ENCODE data around the gene CFAP70.

Gene CFAP70

DNA sequence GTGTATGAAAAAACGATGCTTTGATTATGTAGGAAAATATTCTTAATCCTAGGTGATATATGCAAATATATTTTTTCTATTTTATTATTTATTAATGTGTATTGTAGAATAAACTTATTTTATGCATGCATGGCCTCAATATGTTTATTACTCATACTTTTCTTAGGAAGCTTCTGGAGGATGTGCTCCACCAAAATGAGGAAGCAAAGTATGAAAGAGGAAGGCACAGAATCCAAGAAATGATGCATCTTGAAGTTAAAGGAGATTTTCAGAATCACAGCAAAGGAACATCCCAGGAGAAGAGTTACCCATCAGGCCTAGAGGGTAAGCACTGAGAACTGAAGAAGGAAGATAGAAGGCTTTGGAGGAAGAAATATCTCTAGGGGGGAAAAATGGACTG is 71.2 kb downstream of the CFAP70 start:
- Histone ChIP-seq H3K4me1 (ENCODE audit: low read depth, poor library complexity, severe bottlenecking) (no peaks in the 10 kb centered on the region), H3K79me2 (ENCODE audit: insufficient read depth, low read depth) (no peaks in the 10 kb centered on the region)

DNA sequence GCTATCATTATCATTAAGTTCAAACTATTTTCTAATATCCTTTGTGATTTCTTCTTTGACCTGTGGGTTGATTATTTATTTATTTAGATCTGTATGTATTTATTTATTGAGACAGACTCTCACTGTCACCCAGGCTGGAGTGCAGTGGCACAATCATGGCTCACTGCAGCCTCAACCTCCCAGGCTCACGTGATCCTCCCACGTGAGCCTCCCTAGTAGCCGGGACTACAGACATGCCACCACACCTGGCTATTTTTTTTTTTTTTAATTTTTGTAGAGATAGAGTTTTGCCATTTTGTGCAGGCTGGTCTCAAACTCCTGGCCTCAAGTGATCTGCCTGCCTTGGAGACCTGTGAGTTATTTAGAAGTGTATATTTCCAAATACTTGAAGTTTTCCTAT is 77.6 kb downstream of the CFAP70 start:
- no peak overlapping the region for H2AFZ ChIP-seq (ENCODE audit: low read depth)
- no peaks in the 10 kb centered on the region for H3K27me3 ChIP-seq (ENCODE audit: insufficient read depth, low read depth)
- H3K4me2 ChIP-seq, result no peak overlapping the region
- H4K20me1 ChIP-seq (ENCODE audit: insufficient read depth), result no peaks in the 10 kb centered on the region
- TF ChIP-seq, protein P1, sequence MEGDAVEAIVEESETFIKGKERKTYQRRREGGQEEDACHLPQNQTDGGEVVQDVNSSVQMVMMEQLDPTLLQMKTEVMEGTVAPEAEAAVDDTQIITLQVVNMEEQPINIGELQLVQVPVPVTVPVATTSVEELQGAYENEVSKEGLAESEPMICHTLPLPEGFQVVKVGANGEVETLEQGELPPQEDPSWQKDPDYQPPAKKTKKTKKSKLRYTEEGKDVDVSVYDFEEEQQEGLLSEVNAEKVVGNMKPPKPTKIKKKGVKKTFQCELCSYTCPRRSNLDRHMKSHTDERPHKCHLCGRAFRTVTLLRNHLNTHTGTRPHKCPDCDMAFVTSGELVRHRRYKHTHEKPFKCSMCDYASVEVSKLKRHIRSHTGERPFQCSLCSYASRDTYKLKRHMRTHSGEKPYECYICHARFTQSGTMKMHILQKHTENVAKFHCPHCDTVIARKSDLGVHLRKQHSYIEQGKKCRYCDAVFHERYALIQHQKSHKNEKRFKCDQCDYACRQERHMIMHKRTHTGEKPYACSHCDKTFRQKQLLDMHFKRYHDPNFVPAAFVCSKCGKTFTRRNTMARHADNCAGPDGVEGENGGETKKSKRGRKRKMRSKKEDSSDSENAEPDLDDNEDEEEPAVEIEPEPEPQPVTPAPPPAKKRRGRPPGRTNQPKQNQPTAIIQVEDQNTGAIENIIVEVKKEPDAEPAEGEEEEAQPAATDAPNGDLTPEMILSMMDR (conservative IDR thresholded peaks at IDR 0.05; ENCODE audit: low read depth, low read length), result no peak
- H3K9ac ChIP-seq, result no peak overlapping the region
- H3K79me2 ChIP-seq (ENCODE audit: insufficient read depth, low read depth), result no peaks in the 10 kb centered on the region
- no peaks in the 10 kb centered on the region for H3K4me1 ChIP-seq (ENCODE audit: low read depth, poor library complexity, severe bottlenecking)
- H3K27ac ChIP-seq, result no peak overlapping the region
- no peaks in the 10 kb centered on the region for H3K36me3 ChIP-seq (ENCODE audit: insufficient read depth)
- H3K4me3 ChIP-seq (IDR thresholded peaks at IDR 0.05; ENCODE audit: insufficient read depth, low read depth, low read length), result no peak overlapping the region

More for the DNA sequence above, 71.2 kb downstream of the CFAP70 start:
- Histone ChIP-seq H3K27ac (no peak overlapping the region), H3K4me3 (IDR thresholded peaks at IDR 0.05; ENCODE audit: insufficient read depth, low read depth, low read length) (no peak overlapping the region), H3K27me3 (ENCODE audit: insufficient read depth, low read depth) (no peaks in the 10 kb centered on the region), H3K36me3 (ENCODE audit: insufficient read depth) (no peaks in the 10 kb centered on the region), H2AFZ (ENCODE audit: low read depth) (no peak overlapping the region), H3K9ac (no peak overlapping the region), H4K20me1 (ENCODE audit: insufficient read depth) (no peaks in the 10 kb centered on the region), H3K4me2 (no peak overlapping the region)
- TF ChIP-seq, protein P1 (conservative IDR thresholded peaks at IDR 0.05; ENCODE audit: low read depth, low read length), result no peak

DNA sequence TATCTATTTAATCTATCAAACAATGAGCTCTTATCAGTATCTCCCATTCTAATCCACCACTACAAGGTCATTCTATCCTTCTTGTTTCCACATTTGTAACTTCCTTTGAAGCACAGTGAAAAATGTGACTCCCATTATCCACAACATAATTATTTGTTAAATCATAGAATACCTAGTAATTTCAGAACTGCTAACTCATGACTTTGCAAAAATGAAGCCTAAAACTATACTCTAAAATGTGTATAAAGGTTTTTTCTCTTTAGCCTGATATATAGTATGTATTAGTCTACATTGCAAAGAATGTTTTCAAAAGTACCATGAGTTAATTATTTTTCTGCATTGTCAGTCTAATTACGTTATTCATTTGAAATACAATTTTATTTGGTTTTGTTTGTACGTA is 94.2 kb downstream of the CFAP70 start:
- no peaks in the 10 kb centered on the region for H3K4me1 ChIP-seq (ENCODE audit: low read depth, poor library complexity, severe bottlenecking)
- H3K27ac ChIP-seq, result no peak overlapping the region
- H3K4me3 ChIP-seq (IDR thresholded peaks at IDR 0.05; ENCODE audit: insufficient read depth, low read depth, low read length), result no peak overlapping the region
- no peaks in the 10 kb centered on the region for H3K36me3 ChIP-seq (ENCODE audit: insufficient read depth)
- no peaks in the 10 kb centered on the region for H3K79me2 ChIP-seq (ENCODE audit: insufficient read depth, low read depth)
- no peak overlapping the region for H3K9ac ChIP-seq
- no peak overlapping the region for H3K4me2 ChIP-seq
- no peaks in the 10 kb centered on the region for H4K20me1 ChIP-seq (ENCODE audit: insufficient read depth)
- H2AFZ ChIP-seq (ENCODE audit: low read depth), result no peak overlapping the region
- TF ChIP-seq, protein P1 (conservative IDR thresholded peaks at IDR 0.05; ENCODE audit: low read depth, low read length), result no peak
- H3K27me3 ChIP-seq (ENCODE audit: insufficient read depth, low read depth), result no peaks in the 10 kb centered on the region

DNA sequence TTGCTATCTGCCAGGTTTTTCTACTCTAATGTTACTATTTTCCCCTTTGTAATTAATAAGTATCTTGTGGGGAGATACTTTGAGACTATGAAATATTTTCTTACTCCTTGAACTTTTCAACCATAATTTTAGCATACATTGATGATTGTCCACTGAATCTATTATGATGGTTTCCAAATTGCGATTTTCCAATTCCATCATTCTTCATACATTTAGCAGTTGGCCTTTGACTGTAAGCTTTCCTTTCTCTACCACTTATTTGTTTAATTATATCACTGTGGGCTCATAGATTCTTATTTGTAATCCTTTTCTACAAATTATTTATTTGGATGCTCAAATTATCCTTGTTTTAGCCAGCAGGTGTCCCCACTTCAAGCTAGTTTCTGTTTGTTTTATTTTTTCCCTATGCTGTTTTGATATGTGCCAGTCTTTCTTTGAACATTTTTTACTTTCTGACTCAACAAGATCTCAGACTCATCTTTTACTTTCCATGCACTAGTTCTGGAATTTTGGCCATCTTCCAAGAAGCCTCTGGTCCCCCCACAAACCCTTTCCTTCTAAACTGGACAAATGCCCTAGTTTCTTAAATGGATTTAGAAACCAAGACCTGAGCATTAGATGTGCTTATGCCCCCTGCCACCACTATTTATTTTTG is 94.8 kb downstream of the CFAP70 start:
- H3K4me1 ChIP-seq (ENCODE audit: low read depth, poor library complexity, severe bottlenecking), result no peaks in the 10 kb centered on the region
- no peak overlapping the region for H3K27ac ChIP-seq
- no peaks in the 10 kb centered on the region for H4K20me1 ChIP-seq (ENCODE audit: insufficient read depth)
- no peak overlapping the region for H3K9ac ChIP-seq
- TF ChIP-seq, protein P1 (conservative IDR thresholded peaks at IDR 0.05; ENCODE audit: low read depth, low read length), result peak; percentile 73
- H3K79me2 ChIP-seq (ENCODE audit: insufficient read depth, low read depth), result no peaks in the 10 kb centered on the region
- no peak overlapping the region for H3K4me2 ChIP-seq
- no peaks in the 10 kb centered on the region for H3K27me3 ChIP-seq (ENCODE audit: insufficient read depth, low read depth)
- H3K36me3 ChIP-seq (ENCODE audit: insufficient read depth), result no peaks in the 10 kb centered on the region
- H3K4me3 ChIP-seq (IDR thresholded peaks at IDR 0.05; ENCODE audit: insufficient read depth, low read depth, low read length), result no peak overlapping the region
- no peak overlapping the region for H2AFZ ChIP-seq (ENCODE audit: low read depth)

Measured in KMS-11 (cell line).